Astrocyte of the hippocampus (primary cell): Measurements from ENCODE around the gene HNRNPA1.

Experiments
- DNase-seq: peaks from one replicate; pipeline ENCODE4 v3.0.0; 2011; ENCODE audit warnings: low read depth, low spot score

The HNRNPA1 gene

GRCh38 chr12:54333420-54334034 is 53.0 kb downstream of the HNRNPA1 start:
- DNase-seq = no peak
